Measurements from ENCODE around the gene PET117. TPM values are rescaled to one million over a fixed set of nuclear protein-coding genes. Genes with fewer than 3 reads are reported as not detected.
"Not testable (repeated sequence)": the region's sequence is repeated elsewhere in the genome, so short reads cannot be mapped to it uniquely, and the experiment has no call there.

PET117 gene
- total RNA-seq, 2 experiments from 2014 or later = 15.2 to 15.9 TPM

DNA sequence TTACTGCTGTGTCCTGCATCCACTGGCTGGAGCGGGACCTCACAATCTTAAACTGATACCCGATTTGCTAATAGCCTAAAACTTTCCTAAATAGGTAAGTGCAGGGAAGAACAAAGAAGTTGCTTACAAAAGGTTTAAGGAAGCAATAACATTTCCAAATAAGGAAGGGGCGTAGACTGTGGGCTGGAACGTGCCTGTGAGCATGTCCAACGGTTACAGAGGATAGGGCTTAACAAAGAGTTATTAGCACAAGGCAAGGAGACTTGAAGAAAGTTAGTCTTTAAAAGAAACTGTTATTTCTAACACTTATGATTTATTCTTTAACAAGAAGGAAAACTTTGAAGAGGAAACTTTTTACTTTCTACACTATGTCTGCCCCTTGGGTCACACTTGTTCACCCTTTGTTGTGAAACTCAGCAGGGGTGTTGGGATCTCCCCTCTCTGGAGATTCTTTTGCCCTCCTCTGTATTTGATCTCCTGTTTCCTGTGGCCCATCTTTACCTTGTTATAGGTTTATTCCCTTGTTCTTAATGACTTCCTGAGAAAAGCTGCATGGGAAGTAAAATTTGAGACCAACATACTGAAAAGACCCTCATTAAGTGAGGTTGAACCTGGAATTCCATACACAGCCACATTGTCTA is 28.7 kb downstream of the PET117 start:
- no peak overlapping the region for H3K27ac Mint-ChIP-seq
- peaks cover 36% of the 10 kb centered on the region for H3K36me3 Mint-ChIP-seq
- intact Hi-C loops (cut with micrococcal nuclease) = no loop called here
- POLR2A ChIA-PET = interaction anchor here (1.0 kb wide), 1 partner anchor 108 kb away, joined by 3 read pairs; the partner anchor contains the start of gene OVOL2
- DNase-seq = no peak
- no peaks in the 10 kb centered on the region for H3K27me3 Mint-ChIP-seq
- H3K9me3 Mint-ChIP-seq = no peaks in the 10 kb centered on the region
- no peak overlapping the region for H3K4me3 Mint-ChIP-seq
- peaks cover 36% of the 10 kb centered on the region for H3K4me1 Mint-ChIP-seq (ENCODE audit: low read depth)
- CTCF ChIA-PET = no interaction called here

DNA sequence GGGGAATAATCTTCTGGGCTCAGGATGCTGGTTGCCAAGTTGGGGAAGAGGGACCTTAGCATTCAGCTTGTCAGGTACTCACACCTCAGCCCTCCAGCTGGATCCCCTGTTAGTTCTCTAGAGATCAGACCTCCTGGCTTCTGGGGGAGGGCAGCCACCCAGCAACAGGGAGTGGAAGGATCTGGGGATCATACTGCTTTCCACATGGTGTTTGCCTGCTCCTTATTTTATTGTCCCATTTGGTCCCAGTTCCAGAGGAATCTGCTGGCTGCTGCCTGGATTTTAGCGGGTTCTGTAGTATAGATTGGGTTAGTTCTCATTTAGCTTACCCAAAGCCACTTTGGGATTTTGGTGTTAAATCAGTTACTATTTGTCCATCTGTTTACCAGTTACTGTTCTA is 29.3 kb downstream of the PET117 start:
- no peak overlapping the region for H3K27ac Mint-ChIP-seq
- peaks cover 37% of the 10 kb centered on the region for H3K36me3 Mint-ChIP-seq
- no peak overlapping the region for H3K4me3 Mint-ChIP-seq
- H3K4me1 Mint-ChIP-seq (ENCODE audit: low read depth) = peaks cover 36% of the 10 kb centered on the region
- intact Hi-C loops (cut with micrococcal nuclease) = no loop called here
- no peaks in the 10 kb centered on the region for H3K27me3 Mint-ChIP-seq
- DNase-seq = no peak
- no peaks in the 10 kb centered on the region for H3K9me3 Mint-ChIP-seq
- ChIA-PET POLR2A (interaction anchor here (1.0 kb wide), 1 partner anchor 109 kb away, joined by 3 read pairs; the partner anchor contains the start of gene OVOL2), CTCF (no interaction called here)

DNA sequence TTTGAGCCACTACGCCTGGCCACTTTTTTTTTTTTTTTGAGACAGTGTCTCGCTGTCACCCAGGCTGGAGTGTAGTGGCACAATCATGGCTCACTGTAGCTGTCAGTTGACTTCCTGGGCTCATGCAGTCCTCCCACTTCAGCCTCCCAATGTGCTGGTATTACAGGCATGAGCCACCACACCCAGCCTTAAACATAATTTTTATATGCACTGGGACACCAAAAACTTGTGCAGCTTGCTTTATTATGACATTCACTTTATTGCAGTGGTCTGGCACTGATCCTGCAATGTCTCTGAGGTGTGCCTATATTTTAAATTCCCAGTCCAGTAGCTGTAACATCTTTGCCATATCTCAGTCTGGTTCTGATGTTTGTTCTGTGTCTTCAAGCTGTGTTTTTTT is 34.7 kb downstream of the PET117 start:
- ChIA-PET CTCF (no interaction called here), POLR2A (no interaction called here)
- Mint-ChIP-seq H3K9me3 (no peaks in the 10 kb centered on the region), H3K27ac (no peak overlapping the region), H3K4me1 (ENCODE audit: low read depth) (peaks cover 12% of the 10 kb centered on the region), H3K27me3 (no peaks in the 10 kb centered on the region), H3K36me3 (peaks cover 46% of the 10 kb centered on the region), H3K4me3 (no peak overlapping the region)
- DNase-seq = no peak
- intact Hi-C loops (cut with micrococcal nuclease) = no loop called here

DNA sequence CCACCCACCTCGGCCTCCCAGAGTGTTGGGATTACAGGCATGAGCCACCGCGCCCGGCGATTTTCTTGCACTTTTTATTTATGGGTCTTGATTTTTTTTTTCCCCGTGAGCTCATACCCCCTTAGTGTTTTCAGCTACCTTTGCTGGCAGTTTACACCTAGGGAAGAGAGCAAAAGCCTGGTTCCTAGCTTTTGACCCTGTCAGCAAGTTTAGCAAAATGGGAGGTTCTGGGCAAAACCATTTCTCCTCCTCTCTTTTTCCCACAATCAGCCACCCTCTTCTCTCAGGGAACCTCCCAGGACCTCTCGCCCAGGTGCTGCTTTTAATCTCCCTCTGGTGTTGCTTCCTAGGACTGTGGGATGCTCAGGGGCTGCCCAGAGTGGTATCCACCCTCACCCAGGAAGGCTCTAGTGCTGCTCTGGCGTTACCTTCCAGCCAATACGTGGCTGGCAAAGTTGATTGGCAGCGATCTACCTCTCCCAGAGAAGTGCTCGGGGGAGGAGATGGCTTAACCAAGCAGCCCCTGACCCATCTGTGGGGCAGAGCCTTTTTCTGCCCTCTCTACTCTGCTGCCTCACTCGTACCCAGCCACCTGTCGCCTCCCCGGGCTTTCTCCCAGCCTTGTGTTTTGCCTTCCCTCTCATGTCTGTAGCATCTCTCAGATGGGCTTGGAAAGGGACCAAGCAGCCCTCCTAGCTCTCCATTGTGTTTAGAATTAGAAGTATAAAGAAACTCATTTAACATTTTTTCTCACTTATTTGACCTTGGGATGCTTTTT is 37.4 kb downstream of the PET117 start:
- Mint-ChIP-seq H3K27ac (no peak overlapping the region), H3K36me3 (peaks cover 53% of the 10 kb centered on the region), H3K4me1 (ENCODE audit: low read depth) (peaks cover 5% of the 10 kb centered on the region), H3K4me3 (no peak overlapping the region), H3K27me3 (no peaks in the 10 kb centered on the region), H3K9me3 (peaks cover 6% of the 10 kb centered on the region)
- no peak for DNase-seq
- ChIA-PET CTCF (no interaction called here), POLR2A (no interaction called here)
- intact Hi-C loops (cut with micrococcal nuclease) = no loop called here

DNA sequence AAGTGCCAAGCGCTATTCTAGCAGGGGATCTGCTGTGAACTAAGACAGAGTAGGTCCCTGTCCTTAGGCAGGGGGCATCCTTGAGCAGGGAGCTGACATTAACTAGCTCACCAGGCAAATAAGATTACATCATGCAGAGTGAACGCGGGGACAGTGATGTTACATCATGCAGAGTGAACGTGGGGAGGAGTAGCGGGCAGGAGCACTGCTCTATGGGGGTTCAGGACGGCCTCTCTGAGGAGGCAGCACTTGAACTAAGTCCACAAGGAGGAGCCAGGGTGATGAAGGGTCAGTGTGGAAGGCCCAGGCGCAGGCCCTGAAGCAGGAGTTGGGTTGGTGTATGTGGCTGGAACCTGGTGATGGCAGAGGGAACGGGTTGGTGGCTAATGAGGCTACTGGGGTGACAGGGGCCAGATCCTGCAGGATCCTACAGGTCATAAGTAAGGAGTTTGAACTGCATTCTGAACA is 38.7 kb downstream of the PET117 start:
- DNase-seq = no peak
- Mint-ChIP-seq H3K4me3 (no peak overlapping the region), H3K27me3 (no peaks in the 10 kb centered on the region), H3K4me1 (ENCODE audit: low read depth) (peaks cover 5% of the 10 kb centered on the region), H3K9me3 (peaks cover 12% of the 10 kb centered on the region), H3K36me3 (peaks cover 53% of the 10 kb centered on the region), H3K27ac (no peak overlapping the region)
- intact Hi-C loops (cut with micrococcal nuclease) = no loop called here
- POLR2A ChIA-PET = no interaction called here
- CTCF ChIA-PET = no interaction called here

DNA sequence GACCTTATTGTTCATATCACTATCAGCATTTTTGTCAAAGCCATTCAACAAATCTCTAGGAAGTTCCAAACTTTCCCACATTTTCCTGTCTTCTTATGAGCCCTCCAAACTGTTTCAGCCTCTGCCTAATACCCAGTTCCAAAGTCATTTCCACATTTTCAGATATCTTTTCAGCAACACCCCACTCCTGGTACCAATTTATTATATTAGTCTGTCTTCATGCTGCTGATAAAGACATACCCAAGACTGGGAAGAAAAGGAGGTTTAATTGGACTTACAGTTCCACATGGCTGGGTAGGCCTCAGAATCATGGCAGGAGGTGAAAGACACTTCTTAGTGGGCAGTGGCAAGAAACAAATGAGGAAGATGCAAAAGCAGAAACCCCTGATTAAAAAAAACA is 42.7 kb downstream of the PET117 start:
- Mint-ChIP-seq H3K9me3 (peaks cover 12% of the 10 kb centered on the region), H3K36me3 (peaks cover 60% of the 10 kb centered on the region)
- CTCF ChIA-PET; H3K4me3 Mint-ChIP-seq; DNase-seq; H3K4me1 Mint-ChIP-seq (ENCODE audit: low read depth); intact Hi-C loops (cut with micrococcal nuclease); POLR2A ChIA-PET; H3K27ac Mint-ChIP-seq; H3K27me3 Mint-ChIP-seq: not testable (repeated sequence)

DNA sequence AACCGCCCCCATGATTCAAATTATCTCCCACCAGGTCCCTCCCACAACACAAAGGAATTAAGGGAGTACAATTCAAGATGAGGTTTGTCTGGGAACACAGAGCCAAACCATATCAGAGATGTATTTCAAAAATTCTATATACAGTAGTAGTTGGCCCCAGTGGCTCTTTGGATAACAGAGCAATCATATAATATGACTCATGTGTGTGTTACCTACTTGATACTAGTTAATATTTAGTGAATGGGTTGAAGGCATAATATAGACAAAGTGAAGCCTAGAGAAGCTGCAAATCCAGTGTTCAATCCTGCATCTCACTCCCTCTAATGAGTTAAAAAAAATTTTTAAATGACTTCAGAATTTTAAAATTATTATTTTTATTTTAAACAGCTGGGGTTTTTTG is 43.2 kb downstream of the PET117 start:
- no peak for DNase-seq
- H3K27ac Mint-ChIP-seq = no peak overlapping the region
- peaks cover 59% of the 10 kb centered on the region for H3K36me3 Mint-ChIP-seq
- CTCF ChIA-PET = interaction anchor here (0.7 kb wide), 1 partner anchor 23 kb away, joined by 3 read pairs; no protein-coding TSS in a partner anchor
- H3K9me3 Mint-ChIP-seq = peaks cover 12% of the 10 kb centered on the region
- intact Hi-C loops (cut with micrococcal nuclease) = no loop called here
- POLR2A ChIA-PET = no interaction called here
- H3K27me3 Mint-ChIP-seq = no peaks in the 10 kb centered on the region
- H3K4me1 Mint-ChIP-seq (ENCODE audit: low read depth) = no peaks in the 10 kb centered on the region
- no peak overlapping the region for H3K4me3 Mint-ChIP-seq

DNA sequence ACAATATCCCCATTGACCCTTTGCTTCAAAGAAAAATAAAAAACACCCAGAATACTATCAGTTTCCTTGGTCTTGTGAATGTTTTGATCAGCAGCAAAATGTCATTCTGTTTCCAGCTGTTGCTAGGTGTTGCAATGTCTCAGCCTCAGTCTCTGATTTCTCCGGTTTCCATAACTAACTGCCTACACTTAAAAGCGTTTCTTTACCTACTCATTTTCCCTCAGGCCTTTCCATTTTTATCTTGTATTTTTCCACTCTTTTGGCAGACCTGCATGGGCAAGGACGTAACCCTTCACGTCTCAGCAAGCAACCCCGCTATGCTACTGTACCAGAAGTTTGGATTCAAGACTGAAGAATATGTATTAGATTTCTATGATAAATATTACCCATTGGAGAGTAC is 49.4 kb downstream of the PET117 start:
- peaks cover 29% of the 10 kb centered on the region for H3K36me3 Mint-ChIP-seq
- CTCF ChIA-PET = no interaction called here
- no peak overlapping the region for H3K27ac Mint-ChIP-seq

DNA sequence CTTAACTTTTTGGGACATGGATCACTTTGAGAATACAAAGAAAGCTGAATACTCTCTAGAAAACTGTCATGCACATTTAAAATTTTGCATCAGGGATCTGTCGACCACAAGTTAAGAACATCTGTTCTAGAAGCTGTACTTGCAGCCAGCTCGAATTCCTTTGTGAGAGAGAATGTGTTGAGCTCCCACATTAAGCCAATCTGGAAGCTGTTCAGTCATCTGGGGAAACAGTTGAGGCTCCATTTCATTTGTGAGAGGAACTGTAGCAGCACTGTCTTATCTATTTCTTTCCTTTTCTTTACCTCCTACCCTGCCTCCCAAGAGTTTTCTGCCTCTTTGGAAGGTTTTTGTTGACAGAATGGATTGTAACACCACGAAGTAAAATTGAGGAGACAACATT is 50.8 kb downstream of the PET117 start:
- ChIA-PET CTCF (no interaction called here), POLR2A (no interaction called here)
- intact Hi-C loops (cut with micrococcal nuclease) = no loop called here
- Mint-ChIP-seq H3K4me3 (no peak overlapping the region), H3K36me3 (peaks cover 27% of the 10 kb centered on the region), H3K27me3 (no peaks in the 10 kb centered on the region), H3K9me3 (no peaks in the 10 kb centered on the region), H3K27ac (no peak overlapping the region), H3K4me1 (ENCODE audit: low read depth) (no peaks in the 10 kb centered on the region)
- DNase-seq = no peak

More for the DNA sequence above, 49.4 kb downstream of the PET117 start:
- no peak for DNase-seq
- Mint-ChIP-seq H3K4me1 (ENCODE audit: low read depth) (no peaks in the 10 kb centered on the region), H3K27me3 (no peaks in the 10 kb centered on the region), H3K9me3 (no peaks in the 10 kb centered on the region), H3K4me3 (no peak overlapping the region)
- POLR2A ChIA-PET = no interaction called here
- intact Hi-C loops (cut with micrococcal nuclease) = no loop called here

DNA sequence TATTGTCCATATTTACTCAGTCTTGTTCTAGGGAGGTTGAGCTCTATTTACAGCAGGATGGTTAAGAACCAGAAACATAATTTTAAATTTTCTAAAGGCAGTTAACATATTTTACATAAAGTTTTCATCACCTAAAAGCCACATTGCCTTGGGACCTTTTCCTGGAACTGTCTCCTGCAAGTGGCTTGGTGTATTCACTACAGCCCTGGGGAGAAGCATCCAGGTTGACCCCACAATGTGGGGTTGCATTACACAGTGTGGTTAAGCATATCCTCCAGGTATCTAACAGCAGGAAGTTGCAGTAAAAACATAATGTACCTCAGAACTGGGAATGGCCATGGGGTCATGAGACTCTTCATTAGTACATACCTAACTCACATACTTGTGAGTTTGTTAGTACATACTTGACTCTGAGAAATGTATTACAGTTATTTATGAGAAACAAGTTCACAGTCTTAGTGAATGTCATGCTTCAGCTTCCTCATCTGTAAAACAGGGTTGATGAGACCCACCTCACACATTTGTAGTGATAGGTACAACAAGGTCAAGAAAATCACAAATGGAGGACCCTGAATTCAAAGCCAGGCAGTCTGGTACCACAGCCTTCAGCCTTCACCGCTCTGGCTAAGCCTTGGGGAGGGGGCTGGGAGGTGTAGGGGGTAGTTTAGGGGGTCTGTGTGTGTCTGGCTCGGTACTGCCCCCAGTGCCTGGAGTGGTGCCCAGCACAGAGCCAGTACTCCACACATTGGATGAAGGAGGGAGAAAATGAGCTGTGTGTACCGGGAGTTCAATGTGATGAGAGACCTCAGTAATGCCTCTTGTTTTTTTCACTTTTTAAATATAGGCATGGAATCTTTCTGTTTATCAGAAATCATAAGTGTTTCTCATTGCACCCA is 52.9 kb downstream of the PET117 start:
- H3K36me3 Mint-ChIP-seq = peaks cover 15% of the 10 kb centered on the region
- H3K4me1 Mint-ChIP-seq (ENCODE audit: low read depth) = no peaks in the 10 kb centered on the region
- CTCF ChIA-PET = no interaction called here
- H3K27ac Mint-ChIP-seq = no peak overlapping the region
- H3K4me3 Mint-ChIP-seq = no peak overlapping the region
- no peaks in the 10 kb centered on the region for H3K27me3 Mint-ChIP-seq
- intact Hi-C loops (cut with micrococcal nuclease) = no loop called here
- POLR2A ChIA-PET = interaction anchor here (0.6 kb wide), 1 partner anchor 50 kb away, joined by 3 read pairs; no protein-coding TSS in a partner anchor
- H3K9me3 Mint-ChIP-seq = no peaks in the 10 kb centered on the region
- no peak for DNase-seq

DNA sequence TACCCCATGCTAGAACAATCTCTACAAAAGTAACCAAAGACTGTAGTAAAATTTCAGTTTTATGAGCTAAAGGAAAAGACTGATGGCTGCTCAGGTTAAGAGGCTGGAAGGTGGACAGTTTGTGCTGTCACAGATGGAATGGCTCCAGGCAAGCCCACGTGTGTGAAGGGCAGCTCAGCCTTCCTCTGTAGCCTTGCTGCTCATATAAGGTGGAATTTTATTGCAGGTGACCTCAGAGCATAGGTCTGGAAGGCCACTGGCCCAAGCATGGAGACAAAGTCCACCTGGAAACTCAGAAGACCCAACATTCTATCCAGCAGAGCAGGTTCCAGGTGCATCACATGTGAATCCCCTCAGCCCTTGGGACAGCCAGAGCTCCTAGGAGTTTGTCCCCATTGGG is 53.6 kb downstream of the PET117 start:
- CTCF ChIA-PET = no interaction called here
- Mint-ChIP-seq H3K4me3 (no peak overlapping the region), H3K27me3 (no peaks in the 10 kb centered on the region), H3K36me3 (peaks cover 9% of the 10 kb centered on the region), H3K9me3 (no peaks in the 10 kb centered on the region), H3K4me1 (ENCODE audit: low read depth) (no peaks in the 10 kb centered on the region), H3K27ac (no peak overlapping the region)
- POLR2A ChIA-PET = interaction anchor here (0.6 kb wide), 1 partner anchor 49 kb away, joined by 3 read pairs; no protein-coding TSS in a partner anchor
- intact Hi-C loops (cut with micrococcal nuclease) = no loop called here
- DNase-seq = no peak
